Kidney epithelial cell (primary cell): ENCODE data around the gene RHEBL1. TPM values are rescaled to one million over a fixed set of nuclear protein-coding genes. Genes with fewer than 3 reads are reported as not detected.

Experiments used
- DNase-seq: peaks from one replicate; pipeline ENCODE4 v3.0.0-alpha.2; 2010; ENCODE audit warnings: low read depth
- H3K27me3 ChIP-seq: 2 replicates; pipeline ENCODE4 v1.6.0; 2011; ENCODE audit warnings: low read length; ENCODE audit not compliant: control insufficient read depth, insufficient read depth
- H3K36me3 ChIP-seq: 2 replicates; pipeline ENCODE4 v1.5.1; 2011; ENCODE audit warnings: low read length; ENCODE audit not compliant: control insufficient read depth, insufficient read depth
- H3K4me3 ChIP-seq: 2 replicates; pipeline ENCODE4 v1.5.1; 2011; ENCODE audit warnings: low read depth, mild to moderate bottlenecking, control low read depth, low read length
- total RNA-seq: library from RNA; depleted of rRNA; stranded (reverse); fragments of >200 nt; gene quantifications from 2 replicates; pipeline ENCODE4 v1.2.3, GENCODE V29; 2015
- TF ChIP-seq, protein P1 (sequence below): IDR thresholded peaks from 2 replicates; pipeline ENCODE4 v1.5.1; 2011; ENCODE audit warnings: mild to moderate bottlenecking, moderate library complexity, low read length, control low read depth, inconsistent platforms; ENCODE audit not compliant: insufficient read depth, poor library complexity, severe bottlenecking

Gene RHEBL1, protein sequence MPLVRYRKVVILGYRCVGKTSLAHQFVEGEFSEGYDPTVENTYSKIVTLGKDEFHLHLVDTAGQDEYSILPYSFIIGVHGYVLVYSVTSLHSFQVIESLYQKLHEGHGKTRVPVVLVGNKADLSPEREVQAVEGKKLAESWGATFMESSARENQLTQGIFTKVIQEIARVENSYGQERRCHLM
- total RNA-seq = 3.8 and 5.1 TPM in 2 replicates

DNA sequence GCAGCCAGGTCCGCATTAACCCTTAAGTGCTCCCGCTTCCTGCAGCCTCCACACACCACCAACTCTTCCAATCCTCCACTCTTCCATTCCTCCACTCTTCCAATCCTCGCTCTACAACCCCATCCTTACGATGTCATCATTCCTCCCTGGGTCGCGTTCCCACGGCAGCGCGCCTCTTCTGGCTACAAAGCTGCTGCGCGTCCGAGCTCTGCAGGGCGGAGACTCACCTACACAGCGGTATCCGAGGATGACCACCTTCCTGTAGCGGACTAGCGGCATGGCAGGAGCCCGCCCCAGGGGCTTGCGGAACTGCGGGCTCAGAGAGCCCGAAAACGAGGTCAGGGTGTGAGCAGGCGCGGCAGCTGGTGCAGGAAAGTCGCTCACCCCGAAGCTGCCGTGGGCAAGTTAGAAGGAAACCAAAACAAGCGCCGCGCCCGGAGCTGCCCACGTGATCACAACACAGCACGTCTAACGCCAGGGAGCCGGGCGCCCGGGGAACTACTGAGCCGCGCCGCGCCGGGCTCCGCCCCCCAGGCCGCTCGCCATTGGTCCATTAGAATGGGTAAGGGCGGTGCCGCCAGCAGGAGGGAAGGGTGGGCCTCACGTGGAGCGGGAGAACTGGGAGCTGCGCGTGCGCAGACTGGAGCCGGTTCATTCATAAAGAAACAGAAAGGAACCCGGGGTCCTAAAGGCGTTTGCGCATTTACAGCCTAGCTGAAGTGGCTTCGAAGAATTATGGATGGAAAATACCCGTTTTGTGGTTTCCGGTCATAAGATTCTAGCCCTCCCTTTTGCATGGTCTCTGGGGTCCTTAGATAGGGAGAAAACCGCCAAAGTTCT is at the start of gene RHEBL1:
RHEBL1 (minus strand) TSS at position 473 of the 840 bp plus-strand sequence; CDS start at position 279, 194 bp downstream.
- TF ChIP-seq, protein P1, sequence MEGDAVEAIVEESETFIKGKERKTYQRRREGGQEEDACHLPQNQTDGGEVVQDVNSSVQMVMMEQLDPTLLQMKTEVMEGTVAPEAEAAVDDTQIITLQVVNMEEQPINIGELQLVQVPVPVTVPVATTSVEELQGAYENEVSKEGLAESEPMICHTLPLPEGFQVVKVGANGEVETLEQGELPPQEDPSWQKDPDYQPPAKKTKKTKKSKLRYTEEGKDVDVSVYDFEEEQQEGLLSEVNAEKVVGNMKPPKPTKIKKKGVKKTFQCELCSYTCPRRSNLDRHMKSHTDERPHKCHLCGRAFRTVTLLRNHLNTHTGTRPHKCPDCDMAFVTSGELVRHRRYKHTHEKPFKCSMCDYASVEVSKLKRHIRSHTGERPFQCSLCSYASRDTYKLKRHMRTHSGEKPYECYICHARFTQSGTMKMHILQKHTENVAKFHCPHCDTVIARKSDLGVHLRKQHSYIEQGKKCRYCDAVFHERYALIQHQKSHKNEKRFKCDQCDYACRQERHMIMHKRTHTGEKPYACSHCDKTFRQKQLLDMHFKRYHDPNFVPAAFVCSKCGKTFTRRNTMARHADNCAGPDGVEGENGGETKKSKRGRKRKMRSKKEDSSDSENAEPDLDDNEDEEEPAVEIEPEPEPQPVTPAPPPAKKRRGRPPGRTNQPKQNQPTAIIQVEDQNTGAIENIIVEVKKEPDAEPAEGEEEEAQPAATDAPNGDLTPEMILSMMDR = no peak

DNA sequence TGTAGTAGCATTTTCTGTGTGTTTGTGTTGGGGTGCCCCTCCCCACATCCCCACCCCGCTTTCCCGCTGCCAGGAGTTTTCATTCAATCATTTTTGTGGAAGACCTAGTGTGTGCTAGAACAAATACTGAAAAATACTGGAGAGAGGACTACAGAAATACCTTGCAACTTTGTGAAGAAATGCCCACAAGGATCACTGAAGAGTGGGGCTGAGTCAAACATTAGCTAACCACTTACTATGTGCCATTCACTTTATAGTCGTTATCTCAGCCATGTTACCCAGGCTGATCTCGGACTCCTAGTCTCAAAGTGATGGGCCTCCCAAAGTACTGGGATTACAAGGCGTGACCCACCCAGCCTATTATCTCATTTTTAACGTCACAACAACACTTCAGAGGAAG is 41.4 kb upstream of the RHEBL1 start:
- Histone ChIP-seq H3K36me3 (no peaks in the 10 kb centered on the region), H3K4me3 (peak overlapping the region; percentile 33), H3K27me3 (no peaks in the 10 kb centered on the region)
- DNase-seq = no peak
- TF ChIP-seq, protein P1 = no peak

More for the DNA sequence above, at the start of gene RHEBL1:
- Histone ChIP-seq H3K4me3 (peak within 1 kb of the TSS; percentile 73), H3K27me3 (no peaks in the 10 kb centered on the region), H3K36me3 (no peaks in the 10 kb centered on the region)
- peak; percentile 76 for DNase-seq

DNA sequence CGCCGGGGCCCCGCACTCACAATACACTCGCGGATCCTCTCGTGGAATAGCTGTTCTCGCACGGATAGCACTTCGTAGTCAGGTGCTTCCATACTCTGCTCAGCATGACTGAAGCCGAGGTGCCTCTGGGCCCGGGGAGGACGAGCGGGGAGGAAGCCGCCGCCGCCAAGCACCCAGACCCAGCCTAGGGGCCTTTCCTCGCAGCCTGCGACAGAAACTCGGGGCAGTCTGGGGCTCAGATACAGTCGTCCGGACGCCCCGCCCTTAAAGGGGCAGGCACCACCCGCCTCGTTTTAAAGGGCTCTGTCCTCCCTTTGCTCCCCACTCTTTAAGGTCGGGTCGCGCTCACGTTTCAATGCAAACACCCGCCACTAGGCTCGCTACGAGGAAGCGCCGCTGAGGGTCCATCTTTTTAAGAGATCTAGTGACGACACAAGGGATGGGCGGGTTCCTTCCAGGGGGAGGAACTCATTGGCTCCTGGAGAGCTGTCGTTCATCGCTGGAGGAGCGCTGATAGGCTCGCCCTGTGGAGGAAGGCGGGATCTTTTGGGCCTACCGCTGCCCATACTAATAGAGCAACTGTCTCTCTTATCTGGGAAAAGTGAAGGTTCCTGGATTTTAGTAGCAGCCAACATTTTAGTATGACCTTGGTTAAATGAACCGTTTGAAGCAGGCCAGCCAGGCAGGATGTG is 40.8 kb upstream of the RHEBL1 start, which contains the start of gene LMBR1L:
LMBR1L (minus strand) TSS at position 384 of the 692 bp plus-strand sequence; CDS start at position 92, 292 bp downstream.
- DNase-seq = peak; percentile 91
- Histone ChIP-seq H3K27me3 (no peaks in the 10 kb centered on the region), H3K36me3 (peaks cover under 1% of the 10 kb centered on the region), H3K4me3 (peak within 1 kb of the TSS; percentile 84)
- TF ChIP-seq, protein P1 = peak; percentile 37

DNA sequence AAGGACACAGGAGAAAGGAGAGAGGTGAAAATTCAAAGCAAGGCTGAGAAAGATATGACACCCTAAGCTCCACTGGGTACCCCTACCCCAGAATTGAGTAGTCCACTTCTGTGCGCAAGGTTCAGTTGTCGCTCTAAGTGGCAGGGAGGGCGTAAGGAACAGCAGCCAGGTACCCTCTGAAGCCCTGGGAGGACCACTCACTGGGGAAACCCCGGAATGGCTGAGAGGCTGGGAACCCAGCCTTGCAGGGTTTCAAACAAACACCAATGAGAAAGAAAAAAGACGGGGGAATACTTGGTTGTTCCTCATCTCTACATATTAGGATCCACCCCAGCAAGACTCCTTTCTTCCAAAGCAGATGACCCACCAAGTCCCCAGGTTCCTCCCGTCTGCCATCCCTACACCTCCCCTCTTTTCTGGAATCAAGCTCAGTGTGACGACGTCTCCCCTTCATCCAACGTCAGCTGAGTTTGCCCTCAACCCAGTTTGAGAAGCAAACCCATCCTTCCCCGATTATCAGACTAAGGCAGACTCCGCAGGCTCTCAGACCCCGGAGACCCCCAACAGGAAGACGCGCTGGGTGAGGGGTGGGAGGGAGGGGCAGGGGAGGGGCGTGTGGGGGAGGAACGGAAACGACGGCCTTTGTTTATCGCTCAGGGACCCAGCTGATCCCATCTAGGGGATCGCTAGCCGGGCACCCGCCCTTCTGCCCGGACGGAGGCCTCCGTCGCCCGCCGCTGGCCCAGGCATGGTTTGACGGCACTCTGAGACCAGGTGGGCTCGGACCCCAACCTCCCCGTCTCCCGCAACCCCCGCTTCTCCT is 40.1 kb upstream of the RHEBL1 start:
- TF ChIP-seq, protein P1 = no peak
- peak overlapping the region; percentile 84 for H3K4me3 ChIP-seq

DNA sequence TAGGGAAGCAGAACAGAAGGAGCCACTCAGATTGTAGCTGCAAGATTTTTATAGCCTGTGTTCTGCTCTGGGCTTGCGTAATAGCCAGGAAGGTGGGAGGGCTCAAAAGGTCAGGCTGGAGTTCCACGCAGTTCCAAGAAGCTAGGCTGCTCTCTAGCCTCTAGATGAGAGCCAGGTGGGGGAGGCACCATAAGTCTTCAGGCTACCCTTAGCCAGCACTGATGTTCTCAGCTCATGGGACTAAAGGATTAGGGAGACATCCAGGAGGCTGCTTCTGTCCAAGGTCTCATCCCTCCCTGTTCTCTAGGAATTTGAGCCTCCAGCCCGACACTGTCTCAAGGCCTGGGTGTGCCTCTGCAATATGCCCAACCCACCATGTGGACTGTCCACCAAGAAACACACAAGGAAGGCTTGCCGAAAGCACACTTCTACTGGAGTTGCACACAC is 39.2 kb upstream of the RHEBL1 start:
- Histone ChIP-seq H3K27me3 (no peaks in the 10 kb centered on the region), H3K4me3 (peak overlapping the region; percentile 84), H3K36me3 (peaks cover 4% of the 10 kb centered on the region)
- TF ChIP-seq, protein P1 = no peak
- DNase-seq = no peak

More for the DNA sequence above, 40.1 kb upstream of the RHEBL1 start:
- Histone ChIP-seq H3K36me3 (peaks cover 1% of the 10 kb centered on the region), H3K27me3 (no peaks in the 10 kb centered on the region)
- DNase-seq = no peak
